Choroid plexus epithelial cell (primary cell): ENCODE data around the gene SKP2.
"Not testable (repeated sequence)": the region's sequence is repeated elsewhere in the genome, so short reads cannot be mapped to it uniquely, and the experiment has no call there.

Source experiments
- DNase-seq: peaks from one replicate; pipeline ENCODE4 v3.0.0-alpha.2; 2010; ENCODE audit warnings: low read depth
- H3K4me3 ChIP-seq: 2 replicates; pipeline ENCODE4 v1.5.1; 2011; ENCODE audit warnings: low read depth, mild to moderate bottlenecking, control low read depth, low read length, moderate library complexity
- CTCF ChIP-seq: conservative IDR thresholded peaks from 2 replicates; pipeline ENCODE4 v1.5.1; 2011; ENCODE audit warnings: low read depth, mild to moderate bottlenecking, control low read depth, inconsistent platforms, low read length, moderate library complexity

Gene SKP2

GRCh38 chr5:36178524-36178890 is 26.6 kb downstream of the SKP2 start:
- no peak for TF ChIP-seq CTCF
- no peak for DNase-seq
- H3K4me3 ChIP-seq: no peak overlapping the region

GRCh38 chr5:36179950-36180349 is 28.0 kb downstream of the SKP2 start:
- no peak for DNase-seq
- TF ChIP-seq CTCF: no peak
- H3K4me3 ChIP-seq: no peak overlapping the region

- DNase-seq: no peak
- no peak overlapping the region for H3K4me3 ChIP-seq
- no peak for TF ChIP-seq CTCF
Observed at GRCh38 chr5:36180556-36181350, 28.8 kb downstream of the SKP2 start.

GRCh38 chr5:36181774-36182173 is 29.9 kb downstream of the SKP2 start:
- no peak overlapping the region for H3K4me3 ChIP-seq
- DNase-seq: no peak
- TF ChIP-seq CTCF: no peak

GRCh38 chr5:36184408-36184807 is 32.5 kb downstream of the SKP2 start:
- DNase-seq, H3K4me3 ChIP-seq: not testable (repeated sequence)

GRCh38 chr5:36193746-36194145 is 41.8 kb downstream of the SKP2 start:
- no peak overlapping the region for H3K4me3 ChIP-seq
- no peak for TF ChIP-seq CTCF
- DNase-seq: no peak

GRCh38 chr5:36198281-36198680 is 46.4 kb downstream of the SKP2 start:
- no peak for TF ChIP-seq CTCF
- DNase-seq: peak; percentile 49
- no peak overlapping the region for H3K4me3 ChIP-seq

- H3K4me3 ChIP-seq, DNase-seq: not testable (repeated sequence)
Observed at GRCh38 chr5:36198783-36199182, 46.9 kb downstream of the SKP2 start.
